Endothelial cell of umbilical vein (primary cell): ENCODE measurements around the gene DCLK1. TPM values are rescaled to one million over a fixed set of nuclear protein-coding genes. Genes with fewer than 3 reads are reported as not detected.

Experiments
- BruUV-seq: library from RNA; stranded (reverse); fragments of 400-500 nt; replicated peaks from 2 replicates; lab custom pipeline; 2021; lab: Mats Ljungman, UMichigan
- CTCF ChIA-PET: fragments of 300-600, 350-600 bp; sonication (Branson Sonifier 250); formaldehyde crosslinking; loops from one replicate; lab custom pipeline; 2021; ENCODE audit warnings: antibody characterized with exemption, inconsistent platforms; lab: Charles Lee
- POLR2A ChIA-PET: fragments of 300-600, 350-600 bp; sonication (Branson Sonifier 250); formaldehyde crosslinking; loops from one replicate; lab custom pipeline; 2021; ENCODE audit warnings: antibody characterized with exemption, inconsistent platforms; lab: Charles Lee
- DNase-seq: peaks from one replicate; pipeline ENCODE4 v3.0.0-alpha.2; 2011; ENCODE audit warnings: low read depth, low spot score
- FAIRE-seq: peaks from 2 replicates; lab custom pipeline; 2011; peaks lifted over from hg19 to GRCh38; lab: Jason Lieb, UNC
- H2AFZ ChIP-seq: 2 replicates; pipeline ENCODE4 v1.6.0; 2012; ENCODE audit warnings: low read depth, low read length, control low read depth, inconsistent platforms
- H3K27ac ChIP-seq: 2 replicates; pipeline ENCODE4 v1.5.1; 2011; ENCODE audit warnings: low read depth, mild to moderate bottlenecking, control low read depth, low read length, moderate library complexity; ENCODE audit not compliant: insufficient read depth
- H3K27me3 ChIP-seq, 2 experiments: 2 replicates each; pipeline versions ENCODE4 v1.6.0 to v1.6.1; 2011; ENCODE audit warnings: low read length in 2 of 2, mixed read lengths in 1 of 2; ENCODE audit not compliant: control insufficient read depth in 2 of 2, insufficient read depth in 2 of 2
- H3K36me3 ChIP-seq, 2 experiments: 2 replicates in 1 of 2; 3 replicates in 1 of 2; pipeline ENCODE4 v1.5.1; 2011; ENCODE audit warnings: low read length in 2 of 2, mild to moderate bottlenecking in 1 of 2, moderate library complexity in 1 of 2; ENCODE audit not compliant: control insufficient read depth in 2 of 2, insufficient read depth in 2 of 2; ENCODE audit errors: extremely low read depth in 1 of 2
- H3K4me1 ChIP-seq: 3 replicates; pipeline ENCODE4 v1.5.1; 2011; ENCODE audit warnings: mild to moderate bottlenecking, low read length; ENCODE audit not compliant: control insufficient read depth, insufficient read depth; ENCODE audit errors: extremely low read depth
- H3K4me2 ChIP-seq: 2 replicates; pipeline ENCODE4 v1.6.1; 2011; ENCODE audit warnings: low read length, control low read depth, mixed read lengths; ENCODE audit not compliant: insufficient read depth
- H3K4me3 ChIP-seq, 3 experiments: fragments of 200-600 bp in 1 of 3; sonication (generic), shearing (Covaris generic) in 1 of 3; replicated peaks in 1 of 3; 2 replicates each; pipeline ENCODE4 v1.5.1; 2011 to 2016; ENCODE audit warnings: control low read depth in 3 of 3, low read length in 3 of 3, mild to moderate bottlenecking in 2 of 3, inconsistent platforms in 1 of 3, low read depth in 1 of 3, moderate library complexity in 1 of 3; ENCODE audit not compliant: insufficient read depth in 1 of 3
- H3K79me2 ChIP-seq: 2 replicates; pipeline ENCODE4 v1.6.0; 2012; ENCODE audit warnings: low read length, inconsistent platforms; ENCODE audit not compliant: control insufficient read depth, insufficient read depth
- H3K9ac ChIP-seq: replicated peaks from 2 replicates; pipeline ENCODE3; 2011; ENCODE audit warnings: low read length, control low read depth; ENCODE audit not compliant: insufficient read depth; ENCODE audit errors: extremely low read depth
- H3K9me1 ChIP-seq: replicated peaks from 3 replicates; pipeline ENCODE4 v1.6.0; 2011; ENCODE audit warnings: mild to moderate bottlenecking, low read length; ENCODE audit not compliant: control insufficient read depth, insufficient read depth; ENCODE audit errors: extremely low read depth
- H3K9me3 ChIP-seq: replicated peaks from 2 replicates; pipeline ENCODE4 v1.5.1; 2012; ENCODE audit warnings: low read length, inconsistent platforms; ENCODE audit not compliant: control insufficient read depth, insufficient read depth
- H4K20me1 ChIP-seq: replicated peaks from 2 replicates; pipeline ENCODE3; 2011; ENCODE audit warnings: mild to moderate bottlenecking, low read length; ENCODE audit not compliant: control insufficient read depth, insufficient read depth; ENCODE audit errors: extremely low read depth
- EZH2 ChIP-seq: IDR thresholded peaks from 2 replicates; pipeline ENCODE4 v1.6.1; 2012; ENCODE audit warnings: borderline replicate concordance, low read depth, mild to moderate bottlenecking, moderate library complexity, low read length, inconsistent platforms; ENCODE audit not compliant: severe bottlenecking
- GATA2 ChIP-seq: IDR thresholded peaks from 2 replicates; pipeline ENCODE4 v1.7.0; 2011; ENCODE audit warnings: low read depth, mild to moderate bottlenecking, moderate library complexity, mixed read lengths, low read length; ENCODE audit not compliant: insufficient read length, insufficient read depth
- MYC ChIP-seq: IDR thresholded peaks from one replicate; pipeline ENCODE4 v1.6.1; 2011; ENCODE audit warnings: mild to moderate bottlenecking, low read depth, low read length
- POLR2A ChIP-seq: IDR thresholded peaks from 2 replicates; pipeline ENCODE4 v1.6.1; 2012; ENCODE audit warnings: low read depth, mild to moderate bottlenecking, control low read depth, low read length
- POLR2AphosphoS5 ChIP-seq: IDR thresholded peaks from 2 replicates; pipeline ENCODE4 v1.6.1; 2012; ENCODE audit warnings: low read depth, mild to moderate bottlenecking, control low read depth, low read length, moderate library complexity; ENCODE audit not compliant: insufficient read depth
- dilution Hi-C: fragments of 300-500 bp; cut with MboI; formaldehyde crosslinking; loops from one replicate; pipeline ENCODE4 v1.15.0; 2019; ENCODE audit warnings: low sequenced_read_pairs; ENCODE audit not compliant: extremely low pct_ligation_motif_present
- intact Hi-C: fragments of 100-400 bp; cut with micrococcal nuclease; formaldehyde crosslinking; loops from one replicate; pipeline ENCODE4 v1.10.0; 2022
- polyA plus RNA-seq, 4 experiments: library from polyadenylated mRNA; depleted of rRNA in 3 of 4; stranded (reverse) in 3 of 4; unstranded in 1 of 4; fragments of >200 nt; gene quantifications; 2 replicates each; pipeline versions ENCODE4 v1.2.1 to v1.2.3, GENCODE V29; 2011 to 2012; ENCODE audit warnings: missing spikeins in 1 of 4
- total RNA-seq: library from RNA; stranded (reverse); gene quantifications from 2 replicates; pipeline ENCODE4 v1.2.3, GENCODE V29; 2021
- TF ChIP-seq, protein P1 (sequence below), 2 donors: IDR thresholded peaks; 1 replicate in 1 of 2; 2 replicates in 1 of 2; pipeline ENCODE4 v1.5.1; 2011; ENCODE audit warnings: low read length in 2 of 2, mild to moderate bottlenecking in 2 of 2, moderate library complexity in 2 of 2, control low read depth in 1 of 2, inconsistent platforms in 1 of 2, low read depth in 1 of 2; ENCODE audit not compliant: insufficient read depth in 1 of 2; ENCODE audit errors: extremely low read depth in 1 of 2
- TF ChIP-seq, protein P2 (sequence below): IDR thresholded peaks from 2 replicates; pipeline ENCODE4 v1.6.1; 2011; ENCODE audit not compliant: insufficient read depth, insufficient read length

DCLK1 gene
- total and polyA plus RNA-seq, 2 donors (not counting 3 experiments of a cell fraction or from before 2014, with no cell fraction given) = 0.28 to 3.9 TPM

DNA sequence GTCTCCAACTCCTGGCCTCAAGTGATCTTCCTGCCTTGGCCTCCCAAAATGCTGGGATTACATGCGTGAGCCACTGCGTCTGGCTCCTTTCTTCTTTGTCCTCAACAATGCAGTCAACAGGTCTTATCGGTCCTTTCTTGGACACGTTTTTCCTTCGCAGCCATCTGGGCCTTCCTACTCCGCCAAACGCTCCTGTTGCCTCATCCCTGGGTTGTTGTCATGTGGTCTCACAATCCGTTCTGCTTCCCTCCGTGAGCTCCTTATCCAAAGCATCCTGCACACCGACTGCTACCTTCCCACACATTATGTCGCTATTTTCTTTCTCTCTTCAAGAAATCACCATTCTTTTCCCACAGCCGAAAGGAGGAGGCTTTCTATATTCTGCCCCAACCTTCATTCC is 306.8 kb downstream of the DCLK1 start:
- FAIRE-seq = no peak
- BruUV-seq = no TSS peak

DNA sequence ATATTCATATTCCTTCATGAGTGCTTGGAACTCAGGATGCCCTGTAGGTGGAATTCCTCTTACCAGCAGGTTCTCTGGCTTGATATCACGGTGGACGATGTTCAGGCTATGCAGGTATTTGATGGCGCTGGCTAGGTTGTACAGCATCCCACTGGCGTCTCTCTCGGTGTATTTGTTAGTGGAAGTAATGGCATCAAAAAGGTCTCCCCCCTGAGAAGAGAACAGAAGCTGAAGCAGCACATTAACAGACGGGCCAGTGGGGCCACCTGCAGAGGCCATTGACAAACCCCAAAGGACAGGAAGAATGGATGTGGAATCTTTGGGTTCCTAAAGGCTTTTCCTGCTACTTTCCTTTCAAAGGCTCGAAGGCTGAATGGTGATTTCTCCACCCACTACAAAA is 308.5 kb downstream of the DCLK1 start:
- POLR2A ChIA-PET = no interaction called here
- no peaks in the 10 kb centered on the region for H3K36me3 ChIP-seq

More for the DNA sequence above, 306.8 kb downstream of the DCLK1 start:
- DNase-seq = no peak
- Histone ChIP-seq H3K27ac (no peak overlapping the region), H2AFZ (no peak overlapping the region), H3K36me3 (no peaks in the 10 kb centered on the region), H3K9me3 (no peaks in the 10 kb centered on the region), H3K4me3 (no peak overlapping the region), H4K20me1 (no peaks in the 10 kb centered on the region), H3K27me3 (no peaks in the 10 kb centered on the region), H3K79me2 (no peaks in the 10 kb centered on the region), H3K9me1 (no peaks in the 10 kb centered on the region), H3K4me1 (no peaks in the 10 kb centered on the region), H3K9ac (no peak overlapping the region), H3K4me2 (no peak overlapping the region)
- CTCF ChIA-PET = no interaction called here
- intact Hi-C loops (no loop called here), dilution Hi-C loops (no loop called here)
- TF ChIP-seq, protein P1, sequence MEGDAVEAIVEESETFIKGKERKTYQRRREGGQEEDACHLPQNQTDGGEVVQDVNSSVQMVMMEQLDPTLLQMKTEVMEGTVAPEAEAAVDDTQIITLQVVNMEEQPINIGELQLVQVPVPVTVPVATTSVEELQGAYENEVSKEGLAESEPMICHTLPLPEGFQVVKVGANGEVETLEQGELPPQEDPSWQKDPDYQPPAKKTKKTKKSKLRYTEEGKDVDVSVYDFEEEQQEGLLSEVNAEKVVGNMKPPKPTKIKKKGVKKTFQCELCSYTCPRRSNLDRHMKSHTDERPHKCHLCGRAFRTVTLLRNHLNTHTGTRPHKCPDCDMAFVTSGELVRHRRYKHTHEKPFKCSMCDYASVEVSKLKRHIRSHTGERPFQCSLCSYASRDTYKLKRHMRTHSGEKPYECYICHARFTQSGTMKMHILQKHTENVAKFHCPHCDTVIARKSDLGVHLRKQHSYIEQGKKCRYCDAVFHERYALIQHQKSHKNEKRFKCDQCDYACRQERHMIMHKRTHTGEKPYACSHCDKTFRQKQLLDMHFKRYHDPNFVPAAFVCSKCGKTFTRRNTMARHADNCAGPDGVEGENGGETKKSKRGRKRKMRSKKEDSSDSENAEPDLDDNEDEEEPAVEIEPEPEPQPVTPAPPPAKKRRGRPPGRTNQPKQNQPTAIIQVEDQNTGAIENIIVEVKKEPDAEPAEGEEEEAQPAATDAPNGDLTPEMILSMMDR (IDR thresholded peaks at IDR 0.05; ENCODE audit: extremely low read depth in 1 of 2, insufficient read depth in 1 of 2, low read depth in 1 of 2, low read length in 2 of 2) = no peak
- TF ChIP-seq MYC = no peak
- no peak for TF ChIP-seq POLR2AphosphoS5
- no peak for TF ChIP-seq GATA2
- POLR2A ChIA-PET = no interaction called here

More for the DNA sequence above, 308.5 kb downstream of the DCLK1 start:
- no peaks in the 10 kb centered on the region for H3K27me3 ChIP-seq
- TF ChIP-seq, protein P2, sequence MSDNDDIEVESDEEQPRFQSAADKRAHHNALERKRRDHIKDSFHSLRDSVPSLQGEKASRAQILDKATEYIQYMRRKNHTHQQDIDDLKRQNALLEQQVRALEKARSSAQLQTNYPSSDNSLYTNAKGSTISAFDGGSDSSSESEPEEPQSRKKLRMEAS = no peak
- TF ChIP-seq POLR2A (no peak), POLR2AphosphoS5 (no peak), EZH2 (no peak)
- H3K9ac ChIP-seq = no peak overlapping the region
- no TSS peak for BruUV-seq
- H3K4me2 ChIP-seq = no peak overlapping the region
- no peaks in the 10 kb centered on the region for H3K79me2 ChIP-seq
- H4K20me1 ChIP-seq = no peaks in the 10 kb centered on the region
- DNase-seq (no peak), FAIRE-seq (no peak)
- no peaks in the 10 kb centered on the region for H3K9me3 ChIP-seq
- dilution Hi-C loops = no loop called here
- H2AFZ ChIP-seq = no peak overlapping the region
- no peak overlapping the region for H3K27ac ChIP-seq
- intact Hi-C loops = no loop called here
- CTCF ChIA-PET = no interaction called here
- H3K4me3 ChIP-seq = no peak overlapping the region
- no peaks in the 10 kb centered on the region for H3K9me1 ChIP-seq
- no peaks in the 10 kb centered on the region for H3K4me1 ChIP-seq
